HepG2 (cell line): Measurements from ENCODE around the gene SUPT6H. TPM values are rescaled to one million over a fixed set of nuclear protein-coding genes. Genes with fewer than 3 reads are reported as not detected.

Source experiments
- DZIP1 ChIP-seq: sonication (generic); formaldehyde crosslinking; IDR thresholded peaks from 2 replicates; pipeline ENCODE4 v1.5.0; 2020; ENCODE audit warnings: mild to moderate bottlenecking, missing genetic modification reagents
- EHMT2 ChIP-seq: fragments of 200-600 bp; sonication (generic); IDR thresholded peaks from 2 replicates; pipeline ENCODE4 v1.7.0; 2017; ENCODE audit warnings: antibody characterized with exemption, low read depth, low read length, borderline replicate concordance
- HOXA9 ChIP-seq: sonication (generic); formaldehyde crosslinking; IDR thresholded peaks from 2 replicates; pipeline ENCODE4 v1.8.1; 2022; ENCODE audit warnings: missing genetic modification reagents, mild to moderate bottlenecking, moderate library complexity, borderline replicate concordance
- MAFG ChIP-seq: sonication (generic); formaldehyde crosslinking; IDR thresholded peaks from 2 replicates; pipeline ENCODE4 v1.5.1; 2020; ENCODE audit warnings: mild to moderate bottlenecking, missing genetic modification reagents
- MAZ ChIP-seq, 2 experiments: sonication (generic) in 1 of 2; formaldehyde crosslinking in 1 of 2; IDR thresholded peaks; 2 replicates each; pipeline versions ENCODE4 v1.5.0 to v1.6.1; 2012 to 2020; ENCODE audit warnings: low read depth in 2 of 2, mild to moderate bottlenecking in 2 of 2, borderline replicate concordance in 1 of 2, improper control_type of control experiment in 1 of 2, low read length in 1 of 2, missing genetic modification reagents in 1 of 2, moderate library complexity in 1 of 2
- MED13 ChIP-seq: sonication (generic); formaldehyde crosslinking; IDR thresholded peaks from 2 replicates; pipeline ENCODE4 v1.5.0; 2020; ENCODE audit warnings: missing genetic modification reagents
- SAFB2 ChIP-seq: sonication (generic); formaldehyde crosslinking; IDR thresholded peaks from 2 replicates; pipeline ENCODE4 v1.5.1; 2020; ENCODE audit warnings: missing genetic modification reagents, low read depth, mild to moderate bottlenecking, borderline replicate concordance
- SALL2 ChIP-seq: sonication (generic); formaldehyde crosslinking; IDR thresholded peaks from 2 replicates; pipeline ENCODE4 v1.8.1; 2023; ENCODE audit warnings: mild to moderate bottlenecking, missing genetic modification reagents, inconsistent platforms
- SOX5 ChIP-seq: IDR thresholded peaks from 2 replicates; pipeline ENCODE4 v1.6.1; 2016; ENCODE audit warnings: borderline replicate concordance
- SUZ12 ChIP-seq: fragments of 150-350 bp; IDR thresholded peaks from 2 replicates; pipeline ENCODE4 v1.6.1; 2014; ENCODE audit warnings: low read depth, low read length
- TAF15 ChIP-seq: fragments of 200-400 bp; formaldehyde crosslinking; IDR thresholded peaks from one replicate; pipeline ENCODE4 v1.6.1; 2018; ENCODE audit warnings: mild to moderate bottlenecking, low read depth, low read length; ENCODE audit not compliant: poor library complexity, severe bottlenecking
- TBL1XR1 ChIP-seq: fragments of 150-350 bp; IDR thresholded peaks from 2 replicates; pipeline ENCODE4 v1.6.1; 2014; ENCODE audit warnings: borderline replicate concordance, low read length; ENCODE audit not compliant: partially characterized antibody
- ZBTB33 ChIP-seq: sonication (generic); formaldehyde crosslinking; IDR thresholded peaks from 2 replicates; pipeline ENCODE4 v1.4.0; 2020; ENCODE audit warnings: missing genetic modification reagents
- ZNF549 ChIP-seq: sonication (generic); formaldehyde crosslinking; IDR thresholded peaks from 2 replicates; pipeline ENCODE4 v1.5.0; 2020; ENCODE audit warnings: missing genetic modification reagents
- ZNF619 ChIP-seq: sonication (generic); formaldehyde crosslinking; IDR thresholded peaks from 2 replicates; pipeline ENCODE4 v1.4.0; 2020; ENCODE audit warnings: mild to moderate bottlenecking, missing genetic modification reagents
- ZNF670 ChIP-seq: sonication (generic); formaldehyde crosslinking; IDR thresholded peaks from 2 replicates; pipeline ENCODE4 v1.8.0; 2022; ENCODE audit warnings: mild to moderate bottlenecking, missing genetic modification reagents, borderline replicate concordance
- ZNF740 ChIP-seq: sonication (generic); formaldehyde crosslinking; IDR thresholded peaks from 2 replicates; pipeline ENCODE4 v1.4.0; 2020; ENCODE audit warnings: missing genetic modification reagents
- ZNF749 ChIP-seq: sonication (generic); formaldehyde crosslinking; IDR thresholded peaks from 2 replicates; pipeline ENCODE4 v1.8.0; 2022; ENCODE audit warnings: mild to moderate bottlenecking, missing genetic modification reagents, moderate library complexity, borderline replicate concordance
- ZNF841 ChIP-seq: sonication (generic); formaldehyde crosslinking; IDR thresholded peaks from 2 replicates; pipeline ENCODE4 v1.8.1; 2023; ENCODE audit warnings: missing genetic modification reagents, borderline replicate concordance
- ZNF883 ChIP-seq: sonication (generic); formaldehyde crosslinking; IDR thresholded peaks from 2 replicates; pipeline ENCODE4 v1.5.1; 2020; ENCODE audit warnings: mild to moderate bottlenecking, missing genetic modification reagents; ENCODE audit errors: not compliant biosample characterization
- polyA plus RNA-seq, 8 experiments: library from polyadenylated mRNA; depleted of rRNA in 3 of 8; stranded (reverse) in 7 of 8; unstranded in 1 of 8; fragments of >200 nt; fragmentation: Illumina TruSeq in 4 of 8; extraction: Trizol in 4 of 8; gene quantifications; 2 replicates each; pipeline versions ENCODE4 v1.2.1 to v1.2.3, GENCODE V29; 2011 to 2016; ENCODE audit warnings: low read depth in 4 of 8, missing spikeins in 1 of 8, mixed read lengths in 1 of 8; ENCODE audit not compliant: insufficient read depth in 1 of 8
- total RNA-seq, 5 experiments: library from RNA; depleted of rRNA; stranded (reverse); fragments of >200 nt; fragmentation: Illumina TruSeq; extraction: Trizol; gene quantifications; 2 replicates each; pipeline ENCODE4 v1.2.3, GENCODE V29; 2016; ENCODE audit warnings: low read depth in 1 of 5
- TF ChIP-seq, protein P1 (sequence below): sonication (generic); formaldehyde crosslinking; IDR thresholded peaks from 2 replicates; pipeline ENCODE4 v1.4.0; 2020; ENCODE audit warnings: missing genetic modification reagents
- TF ChIP-seq, protein P2 (sequence below): IDR thresholded peaks from 2 replicates; pipeline ENCODE4 v1.6.1; 2012; ENCODE audit warnings: inconsistent platforms

SUPT6H gene
- total and polyA plus RNA-seq, 2 of the 13 experiments (the other 11 are each of a cell fraction or from before 2014, with no cell fraction given): 32.7 to 39.9 TPM

DNA sequence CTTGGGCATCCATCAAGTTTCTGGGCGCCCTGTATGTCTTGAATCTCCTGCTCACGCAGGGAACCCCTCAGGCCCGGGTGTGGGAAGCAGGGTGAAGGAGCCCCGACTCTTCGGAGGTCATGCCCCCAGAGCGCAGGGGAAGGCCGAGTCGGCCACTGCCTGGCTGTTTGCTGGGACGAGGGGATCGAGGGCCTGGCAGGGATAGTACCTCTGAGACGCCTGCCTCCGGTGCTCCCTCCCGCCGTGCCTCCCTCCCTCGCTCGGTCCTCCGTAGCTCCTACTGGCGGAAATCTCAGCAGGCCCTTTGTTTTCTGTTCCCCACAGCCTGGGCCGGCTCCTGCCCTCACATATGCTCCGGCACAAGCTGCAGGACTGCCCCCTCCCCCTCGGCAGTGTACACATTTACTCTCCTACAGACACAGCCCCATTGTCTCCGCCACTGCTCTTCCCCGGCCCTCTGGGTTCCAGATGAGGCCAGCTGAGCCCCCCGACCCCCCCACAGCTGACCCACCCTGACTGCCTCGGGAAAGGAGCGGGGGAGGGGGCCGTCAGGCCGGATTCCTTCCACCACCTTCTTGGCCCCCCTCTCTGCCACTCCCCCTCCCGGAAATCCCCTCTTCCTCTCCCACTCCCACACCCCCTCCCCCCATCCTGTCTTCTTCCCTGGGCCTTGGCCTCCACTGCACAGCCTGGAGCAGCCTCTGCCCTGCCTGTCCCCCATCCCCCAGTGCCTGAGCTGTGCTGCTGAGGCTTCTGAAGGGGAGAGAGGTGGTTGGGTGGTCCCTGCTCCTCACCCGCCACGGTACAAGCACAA, 83.2 kb downstream of the SUPT6H start (continued):
- TF ChIP-seq TBL1XR1 (no peak), ZNF749 (CRISPR knock-in tag) (no peak), ZNF841 (no peak), SAFB2 (CRISPR knock-in tag) (no peak), DZIP1 (CRISPR knock-in tag) (peak; percentile 32; the same call in 1 of the 2 replicates), ZNF670 (CRISPR knock-in tag) (no peak), MAFG (CRISPR knock-in tag) (no peak), HOXA9 (peak; percentile 68), ZNF549 (CRISPR knock-in tag) (no peak), ZNF619 (no peak), ZNF740 (CRISPR knock-in tag) (peak; percentile 83), SOX5 (CRISPR knock-in tag) (peak; percentile 79; the same call in 1 of the 2 replicates), SUZ12 (no peak), ZNF883 (CRISPR knock-in tag) (no peak), EHMT2 (no peak), MAZ (IDR thresholded peaks at IDR 0.05; ENCODE audit: borderline replicate concordance, low read depth, low read length) (no peak), MAZ (CRISPR knock-in tag; IDR thresholded peaks at IDR 0.05; ENCODE audit: low read depth) (peak; percentile 70), ZBTB33 (CRISPR knock-in tag) (no peak), SALL2 (CRISPR knock-in tag) (no peak), TAF15 (peak; percentile 30), MED13 (CRISPR knock-in tag) (no peak)
- TF ChIP-seq, protein P1, sequence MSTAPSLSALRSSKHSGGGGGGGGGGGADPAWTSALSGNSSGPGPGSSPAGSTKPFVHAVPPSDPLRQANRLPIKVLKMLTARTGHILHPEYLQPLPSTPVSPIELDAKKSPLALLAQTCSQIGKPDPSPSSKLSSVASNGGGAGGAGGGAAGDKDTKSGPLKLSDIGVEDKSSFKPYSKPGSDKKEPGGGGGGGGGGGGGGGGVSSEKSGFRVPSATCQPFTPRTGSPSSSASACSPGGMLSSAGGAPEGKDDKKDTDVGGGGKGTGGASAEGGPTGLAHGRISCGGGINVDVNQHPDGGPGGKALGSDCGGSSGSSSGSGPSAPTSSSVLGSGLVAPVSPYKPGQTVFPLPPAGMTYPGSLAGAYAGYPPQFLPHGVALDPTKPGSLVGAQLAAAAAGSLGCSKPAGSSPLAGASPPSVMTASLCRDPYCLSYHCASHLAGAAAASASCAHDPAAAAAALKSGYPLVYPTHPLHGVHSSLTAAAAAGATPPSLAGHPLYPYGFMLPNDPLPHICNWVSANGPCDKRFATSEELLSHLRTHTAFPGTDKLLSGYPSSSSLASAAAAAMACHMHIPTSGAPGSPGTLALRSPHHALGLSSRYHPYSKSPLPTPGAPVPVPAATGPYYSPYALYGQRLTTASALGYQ (CRISPR knock-in tag): no peak
- TF ChIP-seq, protein P2, sequence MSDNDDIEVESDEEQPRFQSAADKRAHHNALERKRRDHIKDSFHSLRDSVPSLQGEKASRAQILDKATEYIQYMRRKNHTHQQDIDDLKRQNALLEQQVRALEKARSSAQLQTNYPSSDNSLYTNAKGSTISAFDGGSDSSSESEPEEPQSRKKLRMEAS: peak; percentile 70
